K562 (cell line): ENCODE data around the gene DLGAP1. TPM values are rescaled to one million over a fixed set of nuclear protein-coding genes. Genes with fewer than 3 reads are reported as not detected.

Experiments
- ARID1B ChIP-seq: fragments of 450-650 bp; IDR thresholded peaks from 2 replicates; pipeline ENCODE4 v1.6.1; 2016; ENCODE audit warnings: antibody characterized with exemption, mild to moderate bottlenecking, inconsistent platforms
- EWSR1 ChIP-seq: fragments of 450-650 bp; IDR thresholded peaks from 2 replicates; pipeline ENCODE4 v1.6.1; 2018; ENCODE audit warnings: borderline replicate concordance, mild to moderate bottlenecking, low read depth, moderate library complexity; ENCODE audit not compliant: partially characterized antibody
- FOXJ2 ChIP-seq: fragments of 200-800 bp; sonication (Bioruptor generic); IDR thresholded peaks from 2 replicates; pipeline ENCODE4 v1.6.1; 2016; ENCODE audit warnings: missing genetic modification characterization, missing compliant biosample characterization
- HCFC1 ChIP-seq: IDR thresholded peaks from 2 replicates; pipeline ENCODE4 v1.6.1; 2012; ENCODE audit warnings: low read depth, low read length, improper control_type of control experiment
- HDAC1 ChIP-seq, 2 experiments: fragments of 450-650 bp; IDR thresholded peaks; 2 replicates each; pipeline ENCODE4 v1.6.1; 2016 to 2017; ENCODE audit warnings: inconsistent platforms in 1 of 2, mild to moderate bottlenecking in 1 of 2, moderate library complexity in 1 of 2
- HDAC2 ChIP-seq: fragments of 450-650 bp; IDR thresholded peaks from 2 replicates; pipeline ENCODE4 v1.6.1; 2016; ENCODE audit warnings: mild to moderate bottlenecking
- JUNB ChIP-seq: fragments of 450-650 bp; formaldehyde crosslinking; conservative IDR thresholded peaks from 2 replicates; pipeline ENCODE4 v1.4.0; 2020; ENCODE audit warnings: mild to moderate bottlenecking
- KAT2B ChIP-seq: IDR thresholded peaks from one replicate; pipeline ENCODE4 v1.6.1; 2012; ENCODE audit warnings: low read depth, mild to moderate bottlenecking, control low read depth, inconsistent platforms, low read length, moderate library complexity
- MAZ ChIP-seq, 2 experiments: fragments of 450-650 bp in 1 of 2; sonication (generic) in 1 of 2; formaldehyde crosslinking; IDR thresholded peaks in 1 of 2; conservative IDR thresholded peaks in 1 of 2; 2 replicates each; pipeline versions ENCODE4 v1.4.0 to v1.5.0; 2020; ENCODE audit warnings: mild to moderate bottlenecking in 1 of 2, missing genetic modification reagents in 1 of 2
- NCOR1 ChIP-seq: fragments of 450-650 bp; IDR thresholded peaks from 2 replicates; pipeline ENCODE4 v1.6.1; 2016; ENCODE audit warnings: mild to moderate bottlenecking, moderate library complexity
- RAD21 ChIP-seq, 2 experiments: fragments of 250-450 bp in 1 of 2; fragments of 450-650 bp in 1 of 2; sonication (Bioruptor Pico) in 1 of 2; formaldehyde crosslinking in 1 of 2; IDR thresholded peaks in 1 of 2; conservative IDR thresholded peaks in 1 of 2; 2 replicates each; pipeline versions ENCODE4 v1.4.0 to v1.8.0; 2020 to 2022; ENCODE audit warnings: mild to moderate bottlenecking in 2 of 2, moderate library complexity in 1 of 2
- RB1 ChIP-seq: fragments of 450-650 bp; IDR thresholded peaks from 2 replicates; pipeline ENCODE4 v1.6.1; 2017; ENCODE audit warnings: low read depth, mild to moderate bottlenecking
- RBM39 ChIP-seq: fragments of 200-400 bp; formaldehyde crosslinking; optimal IDR thresholded peaks from 2 replicates; pipeline ENCODE3; 2018; ENCODE audit warnings: low read depth, low read length
- RFX7 ChIP-seq: fragments of 250-450 bp; sonication (Bioruptor Pico); IDR thresholded peaks from 2 replicates; pipeline ENCODE4 v1.5.1; 2021; ENCODE audit warnings: mild to moderate bottlenecking
- SREBF2 ChIP-seq: sonication (generic); formaldehyde crosslinking; IDR thresholded peaks from 2 replicates; pipeline ENCODE4 v1.4.0; 2020; ENCODE audit warnings: mild to moderate bottlenecking, missing genetic modification reagents
- THRB ChIP-seq: fragments of 450-650 bp; formaldehyde crosslinking; conservative IDR thresholded peaks from 2 replicates; pipeline ENCODE4 v1.4.0; 2022; ENCODE audit warnings: mild to moderate bottlenecking, missing genetic modification characterization
- ZNF143 ChIP-seq: sonication (generic); formaldehyde crosslinking; IDR thresholded peaks from 2 replicates; pipeline ENCODE4 v1.9.0; 2022; ENCODE audit warnings: mild to moderate bottlenecking, missing genetic modification reagents
- ZNF354B ChIP-seq: fragments of 250-450 bp; sonication (Bioruptor Pico); IDR thresholded peaks from 2 replicates; pipeline ENCODE4 v1.4.0; 2020
- ZNF561 ChIP-seq: fragments of 450-650 bp; formaldehyde crosslinking; conservative IDR thresholded peaks from 2 replicates; pipeline ENCODE4 v1.4.0; 2020; ENCODE audit warnings: mild to moderate bottlenecking, moderate library complexity
- ZNF717 ChIP-seq: fragments of 250-450 bp; sonication (Bioruptor Pico); IDR thresholded peaks from 2 replicates; pipeline ENCODE4 v1.5.0; 2021
- polyA plus RNA-seq, 8 experiments: library from polyadenylated mRNA; depleted of rRNA in 4 of 8; stranded (reverse) in 5 of 8; unstranded in 3 of 8; fragments of >200 nt; fragmentation: Nextera tagmentation in 2 of 8; fragmentation: Illumina TruSeq in 1 of 8; extraction: Ambion mirVana in 2 of 8; extraction: Trizol in 1 of 8; gene quantifications; 2 replicates each; pipeline versions ENCODE4 v1.2.1 to v1.2.3, GENCODE V29; 2011 to 2014; ENCODE audit warnings: inconsistent platforms in 1 of 8, missing spikeins in 1 of 8
- total RNA-seq, 7 experiments: library from RNA; depleted of rRNA in 6 of 7; stranded (reverse); fragments of >200 nt in 6 of 7; fragmentation: Illumina TruSeq in 2 of 7; extraction: Trizol in 2 of 7; gene quantifications; 2 replicates each; pipeline versions ENCODE4 v1.2.1 to v1.2.3, GENCODE V29; 2011 to 2021; ENCODE audit warnings: low replicate concordance in 1 of 7
- TF ChIP-seq, protein P1 (sequence below): fragments of 150-350 bp; conservative IDR thresholded peaks from 2 replicates; pipeline ENCODE4 v1.6.1; 2014; ENCODE audit warnings: low read length
- TF ChIP-seq, protein P2 (sequence below): fragments of 250-450 bp; sonication (Bioruptor Pico); IDR thresholded peaks from 2 replicates; pipeline ENCODE4 v1.4.0; 2020; ENCODE audit warnings: mild to moderate bottlenecking, moderate library complexity

DLGAP1 gene
- total and polyA plus RNA-seq, 9 of the 15 experiments (the other 6 are each of a cell fraction or from before 2014, with no cell fraction given): 0.04 to 0.22 (median 0.08) TPM

DNA sequence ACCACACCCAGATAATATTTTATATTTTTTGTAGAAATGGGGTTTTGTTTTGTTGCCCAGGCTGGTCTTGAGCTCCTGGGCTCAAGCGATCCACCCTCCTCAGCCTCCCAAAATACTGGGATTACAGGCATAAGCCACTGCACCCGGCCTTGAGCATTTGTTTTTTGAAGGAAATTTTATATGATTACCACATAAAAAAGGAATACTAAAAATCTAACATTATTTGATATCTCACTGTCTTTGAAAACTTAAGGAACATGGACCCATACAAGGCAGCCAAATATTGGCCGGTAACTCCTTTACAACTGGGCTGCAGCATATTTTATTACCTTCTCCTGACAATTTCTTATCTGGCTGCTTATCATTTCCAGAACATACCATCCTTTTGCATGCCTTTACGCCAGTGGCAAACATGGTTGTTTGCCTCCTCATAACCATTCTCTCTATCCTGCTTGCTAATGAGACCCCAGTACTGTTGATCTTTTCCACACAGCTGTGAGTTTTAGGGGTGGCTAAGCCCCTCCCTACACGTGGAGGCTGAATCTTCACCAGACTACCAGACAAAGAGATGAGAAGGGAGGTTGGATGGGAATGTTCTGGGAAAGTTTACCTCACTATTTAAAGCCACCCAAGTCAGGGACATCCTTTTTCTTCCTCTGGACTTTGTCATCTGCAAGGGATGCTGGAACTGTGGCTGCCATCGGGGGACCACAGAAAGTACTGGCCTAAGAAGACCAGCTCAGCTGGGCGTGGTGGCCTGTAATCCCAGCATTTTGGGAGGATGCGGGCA is 847.6 kb downstream of the DLGAP1 start (continued):
- peak in 1 of 2 experiments; percentile 18; a peak in 2 of 4 replicates for TF ChIP-seq RAD21 (CRISPR knock-in tag; conservative IDR thresholded peaks at IDR 0.05 in 1 of 2, IDR thresholded peaks at IDR 0.05 in 1 of 2)
- no peak for TF ChIP-seq SREBF2 (CRISPR knock-in tag)
- TF ChIP-seq ZNF561 (CRISPR knock-in tag): peak; percentile 39; the same call in 1 of the 2 replicates
- TF ChIP-seq RBM39: no peak
- TF ChIP-seq ZNF717 (CRISPR knock-in tag): peak; percentile 76
- no peak for TF ChIP-seq EWSR1
- TF ChIP-seq HDAC2: no peak
- TF ChIP-seq KAT2B: no peak
- peak; percentile 18; the same call in 1 of the 2 replicates for TF ChIP-seq FOXJ2 (tag)
- no peak for TF ChIP-seq NCOR1
- peak; percentile 75; the same call in 1 of the 2 replicates for TF ChIP-seq RFX7 (CRISPR knock-in tag)
- peak; percentile 27; the same call in 1 of the 2 replicates for TF ChIP-seq THRB (CRISPR knock-in tag)
- no peak for TF ChIP-seq RB1
- TF ChIP-seq, protein P1, sequence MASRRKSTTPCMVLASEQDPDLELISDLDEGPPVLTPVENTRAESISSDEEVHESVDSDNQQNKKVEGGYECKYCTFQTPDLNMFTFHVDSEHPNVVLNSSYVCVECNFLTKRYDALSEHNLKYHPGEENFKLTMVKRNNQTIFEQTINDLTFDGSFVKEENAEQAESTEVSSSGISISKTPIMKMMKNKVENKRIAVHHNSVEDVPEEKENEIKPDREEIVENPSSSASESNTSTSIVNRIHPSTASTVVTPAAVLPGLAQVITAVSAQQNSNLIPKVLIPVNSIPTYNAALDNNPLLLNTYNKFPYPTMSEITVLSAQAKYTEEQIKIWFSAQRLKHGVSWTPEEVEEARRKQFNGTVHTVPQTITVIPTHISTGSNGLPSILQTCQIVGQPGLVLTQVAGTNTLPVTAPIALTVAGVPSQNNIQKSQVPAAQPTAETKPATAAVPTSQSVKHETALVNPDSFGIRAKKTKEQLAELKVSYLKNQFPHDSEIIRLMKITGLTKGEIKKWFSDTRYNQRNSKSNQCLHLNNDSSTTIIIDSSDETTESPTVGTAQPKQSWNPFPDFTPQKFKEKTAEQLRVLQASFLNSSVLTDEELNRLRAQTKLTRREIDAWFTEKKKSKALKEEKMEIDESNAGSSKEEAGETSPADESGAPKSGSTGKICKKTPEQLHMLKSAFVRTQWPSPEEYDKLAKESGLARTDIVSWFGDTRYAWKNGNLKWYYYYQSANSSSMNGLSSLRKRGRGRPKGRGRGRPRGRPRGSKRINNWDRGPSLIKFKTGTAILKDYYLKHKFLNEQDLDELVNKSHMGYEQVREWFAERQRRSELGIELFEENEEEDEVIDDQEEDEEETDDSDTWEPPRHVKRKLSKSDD: 0 out of 2 replicates have a peak, but pooled peaks have one; percentile 8
- TF ChIP-seq ZNF143 (CRISPR knock-in tag): no peak
- TF ChIP-seq JUNB: 0 out of 2 replicates have a peak, but pooled peaks have one; percentile 2
- peak; percentile 47; the same call in 1 of the 2 replicates for TF ChIP-seq ZNF354B (CRISPR knock-in tag)
- peak in 1 of 2 experiments; percentile 59; a peak in 1 of 4 replicates for TF ChIP-seq MAZ (CRISPR knock-in tag; conservative IDR thresholded peaks at IDR 0.05 in 1 of 2, IDR thresholded peaks at IDR 0.05 in 1 of 2)
- TF ChIP-seq ARID1B: no peak
- TF ChIP-seq HCFC1: no peak
- TF ChIP-seq, protein P2, sequence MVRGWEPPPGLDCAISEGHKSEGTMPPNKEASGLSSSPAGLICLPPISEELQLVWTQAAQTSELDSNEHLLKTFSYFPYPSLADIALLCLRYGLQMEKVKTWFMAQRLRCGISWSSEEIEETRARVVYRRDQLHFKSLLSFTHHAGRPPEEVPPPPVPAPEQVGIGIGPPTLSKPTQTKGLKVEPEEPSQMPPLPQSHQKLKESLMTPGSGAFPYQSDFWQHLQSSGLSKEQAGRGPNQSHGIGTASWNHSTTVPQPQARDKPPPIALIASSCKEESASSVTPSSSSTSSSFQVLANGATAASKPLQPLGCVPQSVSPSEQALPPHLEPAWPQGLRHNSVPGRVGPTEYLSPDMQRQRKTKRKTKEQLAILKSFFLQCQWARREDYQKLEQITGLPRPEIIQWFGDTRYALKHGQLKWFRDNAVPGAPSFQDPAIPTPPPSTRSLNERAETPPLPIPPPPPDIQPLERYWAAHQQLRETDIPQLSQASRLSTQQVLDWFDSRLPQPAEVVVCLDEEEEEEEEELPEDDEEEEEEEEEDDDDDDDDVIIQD: no peak; the same call in 1 of the 2 replicates
- TF ChIP-seq HDAC1 (IDR thresholded peaks at IDR 0.05): no peak
